ENCODE measurements around the gene UBE2E1.
A peak's percentile ranks its signal among the peaks of the same experiment; 100 is the strongest.
"Not testable (repeated sequence)": the region's sequence is repeated elsewhere in the genome, so short reads cannot be mapped to it uniquely, and the experiment has no call there.

Gene UBE2E1

GRCh38 chr3:23909341-23909740, 103.6 kb downstream of the UBE2E1 start:
- Mint-ChIP-seq H3K27me3 (no peaks in the 10 kb centered on the region), H3K27ac (no peak overlapping the region), H3K36me3 (peaks cover 19 to 20% of the 10 kb centered on the region in 2 donors), H3K9me3 (no peaks in the 10 kb centered on the region), H3K4me3 (no peak overlapping the region), H3K4me1 (peaks cover 0 to 5% of the 10 kb centered on the region in 2 donors)
- DNase-seq (no peak), ATAC-seq (replicated peaks) (no peak)

- peaks cover 5 to 23% of the 10 kb centered on the region in 2 donors for H3K4me1 Mint-ChIP-seq
Measured at GRCh38 chr3:23911397-23911796, 105.6 kb downstream of the UBE2E1 start.

DNA sequence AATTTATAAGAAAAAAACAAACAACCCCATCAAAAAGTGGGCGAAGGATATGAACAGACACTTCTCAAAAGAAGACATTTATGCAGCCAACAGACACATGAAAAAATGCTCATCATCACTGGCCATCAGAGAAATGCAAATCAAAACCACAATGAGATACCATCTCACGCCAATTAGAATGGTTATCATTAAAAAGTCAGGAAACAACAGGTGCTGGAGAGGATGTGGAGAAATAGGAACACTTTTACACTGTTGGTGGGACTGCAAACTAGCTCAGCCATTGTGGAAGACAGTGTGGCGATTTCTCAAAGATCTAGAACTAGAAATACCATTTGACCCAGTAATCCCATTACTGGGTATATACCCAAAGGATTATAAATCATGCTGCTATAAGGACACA, 106.6 kb downstream of the UBE2E1 start:
- ATAC-seq (replicated peaks); H3K4me3 Mint-ChIP-seq; DNase-seq; H3K9me3 Mint-ChIP-seq; H3K27me3 Mint-ChIP-seq; H3K27ac Mint-ChIP-seq: not testable (repeated sequence)
- Mint-ChIP-seq H3K4me1 (peaks cover 5 to 25% of the 10 kb centered on the region in 2 donors), H3K36me3 (peaks cover 10 to 14% of the 10 kb centered on the region in 2 donors)

More at GRCh38 chr3:23911397-23911796, 105.6 kb downstream of the UBE2E1 start:
- Mint-ChIP-seq H3K9me3 (no peaks in the 10 kb centered on the region), H3K36me3 (peaks cover 5 to 9% of the 10 kb centered on the region in 2 donors), H3K27me3 (peaks cover 0 to 4% of the 10 kb centered on the region in 2 donors), H3K4me3 (no peak overlapping the region), H3K27ac (no peak overlapping the region)
- no peak for ATAC-seq (replicated peaks)
- no peak for DNase-seq

DNA sequence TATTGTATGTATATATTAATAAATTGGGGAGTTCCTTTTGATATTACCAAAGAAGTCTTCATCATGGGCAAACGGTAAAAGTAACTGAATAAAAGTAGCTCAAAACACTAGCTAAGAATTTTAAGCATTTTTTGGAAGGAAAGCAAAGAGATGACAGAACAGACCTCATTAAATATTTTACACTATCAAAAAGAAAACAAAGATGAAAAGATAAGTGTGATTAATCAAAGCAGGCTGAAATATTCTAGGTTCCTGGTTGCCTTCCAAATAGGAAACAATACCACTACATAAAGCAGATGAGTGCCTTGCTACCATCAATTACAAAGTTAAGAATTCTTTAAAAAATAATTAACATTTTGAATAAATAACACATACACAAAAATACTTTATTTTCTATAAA, 107.4 kb downstream of the UBE2E1 start:
- H3K9me3 Mint-ChIP-seq = no peaks in the 10 kb centered on the region
- no peak for ATAC-seq (replicated peaks)
- H3K4me3 Mint-ChIP-seq = no peak overlapping the region
- no peak overlapping the region for H3K27ac Mint-ChIP-seq
- peaks cover 19 to 23% of the 10 kb centered on the region in 2 donors for H3K36me3 Mint-ChIP-seq
- H3K4me1 Mint-ChIP-seq = peaks cover 9 to 33% of the 10 kb centered on the region in 2 donors
- no peak for DNase-seq
- peaks cover 0 to 4% of the 10 kb centered on the region in 2 donors for H3K27me3 Mint-ChIP-seq

DNA sequence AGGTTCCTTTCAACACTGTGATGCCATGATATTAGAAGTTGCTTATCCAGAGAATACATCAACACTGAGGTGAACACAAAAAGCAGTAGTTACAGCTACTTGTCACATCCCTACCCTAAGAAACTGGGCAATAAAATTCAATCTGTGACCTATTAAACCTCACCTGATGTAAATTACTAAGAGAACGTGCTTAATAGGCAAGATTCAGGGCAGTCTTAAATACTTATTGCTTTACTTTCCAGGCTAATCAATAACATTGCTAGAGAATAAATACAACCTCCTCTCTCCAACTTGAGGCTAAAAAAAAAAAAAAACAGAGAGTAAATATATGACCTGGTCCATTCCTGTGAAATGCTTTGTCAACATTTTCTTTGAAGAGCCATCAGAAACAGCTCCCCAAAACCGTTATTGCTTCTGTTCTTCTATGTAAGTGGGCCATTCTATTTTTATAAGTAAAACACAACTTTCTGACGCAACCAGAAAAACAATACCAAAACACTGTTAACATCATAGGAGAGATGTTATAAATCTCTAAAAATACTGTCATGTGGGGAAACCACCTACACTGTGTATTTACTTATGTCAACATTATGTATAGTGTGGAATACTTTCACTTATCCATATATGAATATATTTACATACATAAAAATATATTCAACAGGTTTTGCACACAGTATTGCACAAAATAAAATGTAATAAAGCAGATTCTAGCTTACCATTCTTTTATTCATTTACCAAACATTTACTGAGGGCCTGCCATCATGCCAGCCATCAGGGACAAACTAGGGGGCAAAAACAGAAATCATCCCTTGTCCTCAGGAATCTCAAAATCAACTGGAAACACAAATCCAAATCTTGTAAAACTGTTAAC, 108.4 kb downstream of the UBE2E1 start:
- H3K4me1 Mint-ChIP-seq = peaks cover 16 to 42% of the 10 kb centered on the region in 2 donors
- H3K9me3 Mint-ChIP-seq = no peaks in the 10 kb centered on the region
- DNase-seq (no peak), ATAC-seq (replicated peaks) (no peak)
- no peak overlapping the region for H3K4me3 Mint-ChIP-seq
- peaks cover 0 to 4% of the 10 kb centered on the region in 2 donors for H3K27me3 Mint-ChIP-seq
- H3K36me3 Mint-ChIP-seq = peaks cover 27 to 28% of the 10 kb centered on the region in 2 donors
- H3K27ac Mint-ChIP-seq = no peak overlapping the region

GRCh38 chr3:23915537-23916108, 109.9 kb downstream of the UBE2E1 start:
- no peak for DNase-seq
- Mint-ChIP-seq H3K4me1 (peaks cover 23 to 57% of the 10 kb centered on the region in 2 donors), H3K9me3 (no peaks in the 10 kb centered on the region), H3K36me3 (peaks cover 34 to 38% of the 10 kb centered on the region in 2 donors), H3K4me3 (peak overlapping the region; percentile 96 to 99), H3K27me3 (peaks cover 0 to 4% of the 10 kb centered on the region in 2 donors), H3K27ac (no peak overlapping the region)
- ATAC-seq (replicated peaks) = no peak

- ATAC-seq (replicated peaks) = peak; percentile 52 to 56
- H3K4me1 Mint-ChIP-seq = peaks cover 25 to 57% of the 10 kb centered on the region in 2 donors
Measured at GRCh38 chr3:23916152-23916885, 110.6 kb downstream of the UBE2E1 start.

DNA sequence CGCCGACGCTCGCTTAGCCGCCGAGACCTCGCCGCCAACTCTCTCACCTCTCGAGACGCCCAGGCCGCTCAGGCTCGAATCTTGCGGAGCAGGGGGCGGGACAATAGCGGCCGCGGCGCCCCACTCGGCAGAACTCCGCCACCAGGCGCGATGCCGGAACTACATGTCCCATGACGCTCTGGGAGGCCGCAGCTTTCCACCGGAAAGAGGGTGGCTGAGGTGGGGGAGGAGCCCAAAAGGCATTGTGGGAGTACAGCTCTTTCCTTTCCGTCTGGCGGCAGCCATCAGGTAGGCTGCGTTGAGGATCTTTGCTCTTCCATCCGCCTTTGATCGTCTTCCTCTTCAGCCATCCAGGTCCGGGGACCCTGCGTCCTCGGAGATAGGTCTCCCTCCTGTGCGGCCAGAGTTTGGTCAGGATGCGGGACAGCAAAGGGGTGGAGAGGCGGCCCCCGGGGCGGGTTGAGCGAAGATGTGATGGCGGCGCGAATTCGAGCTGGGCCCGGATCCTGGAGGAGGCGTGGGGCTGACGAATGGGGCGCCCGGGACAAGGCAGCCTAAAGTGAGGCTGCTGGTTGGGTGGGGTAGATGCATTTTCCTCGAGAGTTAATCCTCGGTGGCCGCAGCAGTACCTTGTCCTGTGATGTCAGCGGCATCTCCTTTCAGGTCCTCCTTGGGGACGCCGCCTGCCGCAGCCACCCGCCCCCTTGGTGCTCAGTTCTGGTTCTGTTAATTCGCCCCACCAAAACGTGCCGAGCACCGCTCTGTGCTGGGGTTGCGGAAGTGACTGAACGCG, 111.3 kb downstream of the UBE2E1 start, which contains the start of the genes NKIRAS1 and RPL15:
Gene NKIRAS1 (minus strand): TSS at position 105 of the 793 bp plus-strand sequence. CDS start 6,086 bp downstream, outside the sequence.
Gene RPL15 (plus strand): TSS at position 247 of the 793 bp plus-strand sequence. CDS start 728 bp downstream, outside the sequence.
- Mint-ChIP-seq H3K9me3 (no peaks in the 10 kb centered on the region), H3K36me3 (peaks cover 42 to 45% of the 10 kb centered on the region in 2 donors), H3K27me3 (peaks cover 0 to 4% of the 10 kb centered on the region in 2 donors), H3K4me3 (peak within 1 kb of the TSS; percentile 96 to 99), H3K27ac (peak within 1 kb of the TSS; percentile 100), H3K4me1 (peaks cover 26 to 57% of the 10 kb centered on the region in 2 donors)
- DNase-seq = peak; percentile 97
- ATAC-seq (replicated peaks) = peak; percentile 92 to 93

More at GRCh38 chr3:23916152-23916885, 110.6 kb downstream of the UBE2E1 start:
- no peak for DNase-seq
- no peaks in the 10 kb centered on the region for H3K9me3 Mint-ChIP-seq
- H3K27ac Mint-ChIP-seq = peak overlapping the region; percentile 100
- peak overlapping the region; percentile 96 to 99 for H3K4me3 Mint-ChIP-seq
- H3K36me3 Mint-ChIP-seq = peaks cover 35 to 42% of the 10 kb centered on the region in 2 donors
- peaks cover 0 to 4% of the 10 kb centered on the region in 2 donors for H3K27me3 Mint-ChIP-seq

DNA sequence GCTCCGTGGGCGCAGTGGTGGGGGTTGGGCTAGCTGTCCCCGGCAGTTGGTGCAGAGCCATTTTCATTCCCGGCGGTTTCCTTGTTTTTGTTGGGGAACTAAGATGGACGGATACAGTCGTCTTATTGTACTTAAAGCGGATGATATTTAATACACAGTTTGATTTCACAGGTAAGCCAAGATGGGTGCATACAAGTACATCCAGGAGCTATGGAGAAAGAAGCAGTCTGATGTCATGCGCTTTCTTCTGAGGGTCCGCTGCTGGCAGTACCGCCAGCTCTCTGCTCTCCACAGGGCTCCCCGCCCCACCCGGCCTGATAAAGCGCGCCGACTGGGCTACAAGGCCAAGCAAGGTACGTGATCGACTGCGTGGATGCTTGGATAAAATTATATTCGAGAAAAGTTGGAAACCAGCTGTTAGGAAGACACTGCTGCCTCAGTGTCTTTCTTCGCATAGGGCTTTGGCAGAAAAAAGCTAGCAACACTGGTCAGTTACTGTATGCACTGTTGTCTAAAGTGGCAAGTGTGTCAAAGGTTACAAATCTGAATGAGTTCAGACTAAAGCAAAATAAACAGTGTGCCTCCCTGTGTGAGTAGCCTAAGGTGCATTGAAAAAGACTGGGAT, 112.0 kb downstream of the UBE2E1 start:
- not testable (repeated sequence) for H3K27me3 Mint-ChIP-seq; DNase-seq; H3K9me3 Mint-ChIP-seq; ATAC-seq (replicated peaks)
- Mint-ChIP-seq H3K27ac (peak overlapping the region; percentile 100), H3K36me3 (peaks cover 42 to 45% of the 10 kb centered on the region in 2 donors), H3K4me3 (peak overlapping the region; percentile 96 to 99), H3K4me1 (peaks cover 26 to 57% of the 10 kb centered on the region in 2 donors)

- not testable (repeated sequence) for ATAC-seq (replicated peaks); H3K27me3 Mint-ChIP-seq; DNase-seq; H3K9me3 Mint-ChIP-seq
- Mint-ChIP-seq H3K27ac (peak overlapping the region; percentile 100), H3K4me3 (peak overlapping the region; percentile 96 to 99), H3K36me3 (peaks cover 42 to 45% of the 10 kb centered on the region in 2 donors), H3K4me1 (peaks cover 26 to 57% of the 10 kb centered on the region in 2 donors)
Measured at GRCh38 chr3:23918331-23918730, 112.6 kb downstream of the UBE2E1 start.

DNA sequence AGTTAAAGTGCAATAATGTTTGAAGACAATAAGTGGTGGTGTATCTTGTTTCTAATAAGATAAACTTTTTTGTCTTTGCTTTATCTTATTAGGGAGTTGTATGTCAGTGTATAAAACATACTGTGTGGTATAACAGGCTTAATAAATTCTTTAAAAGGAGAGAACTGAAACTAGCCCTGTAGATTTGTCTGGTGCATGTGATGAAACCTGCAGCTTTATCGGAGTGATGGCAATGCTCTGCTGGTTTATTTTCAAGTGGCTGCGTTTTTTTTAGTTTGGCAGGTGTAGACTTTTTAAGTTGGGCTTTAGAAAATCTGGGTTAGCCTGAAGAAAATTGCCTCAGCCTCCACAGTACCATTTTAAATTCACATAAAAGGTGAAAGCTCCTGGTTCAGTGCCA, 113.9 kb downstream of the UBE2E1 start:
- Mint-ChIP-seq H3K27ac (no peak overlapping the region), H3K4me3 (peak overlapping the region; percentile 36 to 48), H3K27me3 (peaks cover 0 to 4% of the 10 kb centered on the region in 2 donors), H3K4me1 (peaks cover 26 to 61% of the 10 kb centered on the region in 2 donors), H3K9me3 (no peaks in the 10 kb centered on the region), H3K36me3 (peaks cover 40 to 45% of the 10 kb centered on the region in 2 donors)
- DNase-seq (no peak), ATAC-seq (replicated peaks) (no peak)

GRCh38 chr3:23920151-23920655, 114.4 kb downstream of the UBE2E1 start:
- peaks cover 26 to 55% of the 10 kb centered on the region in 2 donors for H3K4me1 Mint-ChIP-seq
- ATAC-seq (replicated peaks) (no peak), DNase-seq (no peak)
- H3K27ac Mint-ChIP-seq = peak overlapping the region; percentile 4
- H3K36me3 Mint-ChIP-seq = peaks cover 40 to 45% of the 10 kb centered on the region in 2 donors
- peak overlapping the region; percentile 36 to 48 for H3K4me3 Mint-ChIP-seq
- no peaks in the 10 kb centered on the region for H3K9me3 Mint-ChIP-seq
- peaks cover 0 to 4% of the 10 kb centered on the region in 2 donors for H3K27me3 Mint-ChIP-seq

Measured in stimulated activated naive B cell treated with anti-CD40 and anti-IgM and Interleukin-4, amounts not matched to agents 10 μg/mL and 1 μg/mL and 100 μg/mL, for 72 hours (primary cell).